ENCODE results near the gene HACD1.

HACD1 gene

GRCh38 chr10:17617031-17617911 lies at the start of gene HACD1 (continued):
- TF ChIP-seq ZNF660 (tag by site-specific recombination; IDR thresholded peaks at IDR 0.05) = peak; percentile 66; the same call in 1 of the 2 replicates
- TF ChIP-seq ZNF548 (tag by site-specific recombination; IDR thresholded peaks at IDR 0.05) = no peak
- TF ChIP-seq ZNF335 (tag by site-specific recombination; conservative IDR thresholded peaks at IDR 0.05) = peak; percentile 93
- TF ChIP-seq ZNF354C (tag by site-specific recombination; IDR thresholded peaks at IDR 0.05; ENCODE audit: borderline replicate concordance, low read depth) = no peak

- Histone ChIP-seq H3K36me3 (ENCODE audit: control insufficient read depth in 2 of 2, insufficient read depth in 1 of 2, low read length in 2 of 2) (peaks cover 0 to 4% of the 10 kb centered on the region in 2 experiments; a peak in 1 of 3 replicates), H3K27ac (ENCODE audit: extremely low read depth, low read depth, low read length) (no peak overlapping the region), H3K4me3 (ENCODE audit: low read depth, low read length) (no peak overlapping the region), H3K4me1 (ENCODE audit: control insufficient read depth, insufficient read depth, low read length) (no peaks in the 10 kb centered on the region), H3K9me3 (ENCODE audit: control insufficient read depth, insufficient read depth, low read depth, low read length) (no peaks in the 10 kb centered on the region)
- ChIA-PET POLR2A (no interaction called here), CTCF (no interaction called here)
- TF ChIP-seq ZNF366 (tag by site-specific recombination; conservative IDR thresholded peaks at IDR 0.05) = 0 out of 2 replicates have a peak, but pooled peaks have one; percentile 13
- no peak for TF ChIP-seq ZNF529 (tag by site-specific recombination; IDR thresholded peaks at IDR 0.05; ENCODE audit: insufficient replicate concordance)
Observed at GRCh38 chr10:17665747-17666146, 48.6 kb upstream of the HACD1 start.

- POLR2A ChIA-PET = no interaction called here
- CTCF ChIA-PET = interaction anchor here (0.7 kb wide), 1 partner anchor 46 kb away, joined by 3 read pairs; no protein-coding TSS in a partner anchor
- no peak overlapping the region for H3K27ac ChIP-seq (ENCODE audit: extremely low read depth, low read depth, low read length)
- H3K4me3 ChIP-seq (ENCODE audit: low read depth, low read length) = no peak overlapping the region
- H3K36me3 ChIP-seq (ENCODE audit: control insufficient read depth in 2 of 2, insufficient read depth in 1 of 2, low read length in 2 of 2) = peaks cover 0 to 7% of the 10 kb centered on the region in 2 experiments; a peak in 1 of 3 replicates
- H3K4me1 ChIP-seq (ENCODE audit: control insufficient read depth, insufficient read depth, low read length) = no peaks in the 10 kb centered on the region
- no peaks in the 10 kb centered on the region for H3K9me3 ChIP-seq (ENCODE audit: control insufficient read depth, insufficient read depth, low read depth, low read length)
- TF ChIP-seq ZNF10 (tag by site-specific recombination; IDR thresholded peaks at IDR 0.05) = no peak
- TF ChIP-seq ZNF654 (tag by site-specific recombination; IDR thresholded peaks at IDR 0.05; ENCODE audit: low read depth) = no peak
- TF ChIP-seq ZBTB6 (tag by site-specific recombination; IDR thresholded peaks at IDR 0.05) = no peak
- TF ChIP-seq GFI1B (tag by site-specific recombination; IDR thresholded peaks at IDR 0.05) = no peak
- no peak for TF ChIP-seq HOXC10 (CRISPR knock-in tag; IDR thresholded peaks at IDR 0.05)
- no peak for TF ChIP-seq RBAK (tag by site-specific recombination; IDR thresholded peaks at IDR 0.05)
- TF ChIP-seq ZNF366 (tag by site-specific recombination; conservative IDR thresholded peaks at IDR 0.05) = no peak
- no peak for TF ChIP-seq PRDM2 (tag by site-specific recombination; IDR thresholded peaks at IDR 0.05; ENCODE audit: borderline replicate concordance)
- no peak for TF ChIP-seq ZNF133 (tag by site-specific recombination; IDR thresholded peaks at IDR 0.05)
Observed at GRCh38 chr10:17663450-17663849, 46.3 kb upstream of the HACD1 start.
